Panc1 (cell line): Measurements from ENCODE around the gene LRRC3B. TPM values are rescaled to one million over a fixed set of nuclear protein-coding genes. Genes with fewer than 3 reads are reported as not detected.

ENCODE experiments used
- ATAC-seq: fragments of 200-7000 bp; cut with Tn5 transposase; 2 replicates; pipeline ENCODE4 v1.9.1; 2020; ENCODE audit warnings: mild to moderate bottlenecking, moderate library complexity
- BruUV-seq: library from RNA; stranded (reverse); fragments of 400-500 nt; replicated peaks from 2 replicates; lab custom pipeline; 2021; lab: Mats Ljungman, UMichigan
- CTCF ChIA-PET: fragments of 300-600 bp; sonication (Branson Sonifier 250); formaldehyde crosslinking; loops from one replicate; lab custom pipeline; 2022; ENCODE audit warnings: antibody characterized with exemption; lab: Charles Lee
- POLR2A ChIA-PET: fragments of 300-600 bp; sonication (Branson Sonifier 250); formaldehyde crosslinking; loops from one replicate; lab custom pipeline; 2022; ENCODE audit warnings: antibody characterized with exemption; lab: Charles Lee
- DNase-seq: peaks from one replicate; pipeline ENCODE4 v3.0.0-alpha.2; 2010; ENCODE audit warnings: low read depth, low spot score
- H3K27ac ChIP-seq: 2 replicates; pipeline ENCODE4 v1.5.1; 2011; ENCODE audit warnings: mild to moderate bottlenecking, low read length, inconsistent platforms
- H3K27me3 ChIP-seq: fragments of 200-500 bp; sonication (Bioruptor generic); 2 replicates; pipeline ENCODE4 v1.6.0; 2014; ENCODE audit warnings: low read length, inconsistent platforms; ENCODE audit not compliant: control insufficient read depth, insufficient read depth
- H3K36me3 ChIP-seq: fragments of 200-500 bp; sonication (Bioruptor generic); 2 replicates; pipeline ENCODE4 v1.5.1; 2014; ENCODE audit warnings: inconsistent platforms, mild to moderate bottlenecking, low read length, moderate library complexity; ENCODE audit not compliant: control insufficient read depth, insufficient read depth
- H3K4me1 ChIP-seq: 2 replicates; pipeline ENCODE4 v1.5.1; 2011; ENCODE audit warnings: inconsistent platforms, mild to moderate bottlenecking, low read length, moderate library complexity; ENCODE audit not compliant: control insufficient read depth, insufficient read depth
- H3K4me3 ChIP-seq, 2 experiments: 2 replicates each; pipeline ENCODE4 v1.5.1; 2011 to 2012; ENCODE audit warnings: low read depth in 2 of 2, low read length in 2 of 2, mild to moderate bottlenecking in 2 of 2, inconsistent platforms in 1 of 2, moderate library complexity in 1 of 2
- H3K9me3 ChIP-seq: fragments of 200-500 bp; sonication (Bioruptor generic); 2 replicates; pipeline ENCODE4 v1.5.1; 2014; ENCODE audit warnings: low read depth, mild to moderate bottlenecking, inconsistent platforms, low read length, moderate library complexity; ENCODE audit not compliant: control insufficient read depth, insufficient read depth
- POLR2AphosphoS5 ChIP-seq: IDR thresholded peaks from 2 replicates; pipeline ENCODE4 v1.6.1; 2012; ENCODE audit warnings: mild to moderate bottlenecking, low read depth, low read length, moderate library complexity
- REST ChIP-seq, 2 experiments: IDR thresholded peaks; 2 replicates each; pipeline ENCODE4 v1.6.1; 2011 to 2012; ENCODE audit warnings: low read depth in 2 of 2, control low read depth in 1 of 2, low read length in 1 of 2, mild to moderate bottlenecking in 1 of 2, moderate library complexity in 1 of 2; ENCODE audit not compliant: insufficient read depth in 1 of 2
- SIN3A ChIP-seq: IDR thresholded peaks from 2 replicates; pipeline ENCODE4 v1.6.1; 2012; ENCODE audit warnings: low read depth, mild to moderate bottlenecking, low read length, moderate library complexity, borderline replicate concordance; ENCODE audit not compliant: insufficient read depth
- TCF7L2 ChIP-seq: IDR thresholded peaks from 2 replicates; pipeline ENCODE4 v1.6.1; 2011; ENCODE audit warnings: mild to moderate bottlenecking, low read depth, low read length, inconsistent platforms
- in situ Hi-C: cut with HindIII; loops from 2 replicates; pipeline ENCODE4 v1.10.0; 2016; ENCODE audit warnings: low sequenced_read_pairs, low pct_unique_long_range_greater_than_20kb
- intact Hi-C: fragments of 100-400 bp; cut with micrococcal nuclease; formaldehyde crosslinking; loops from one replicate; pipeline ENCODE4 v1.10.0; 2022; ENCODE audit not compliant: unreplicated experiment
- total RNA-seq: library from RNA; stranded (reverse); gene quantifications from one replicate; pipeline ENCODE4 v1.2.1, GENCODE V29; 2021; ENCODE audit not compliant: unreplicated experiment
- TF ChIP-seq, protein P1 (sequence below): fragments of 450-650 bp; IDR thresholded peaks from 2 replicates; pipeline ENCODE4 v1.5.1; 2017; ENCODE audit warnings: mild to moderate bottlenecking

Gene LRRC3B
- total RNA-seq, 1 experiment from 2014 or later: not detected

DNA sequence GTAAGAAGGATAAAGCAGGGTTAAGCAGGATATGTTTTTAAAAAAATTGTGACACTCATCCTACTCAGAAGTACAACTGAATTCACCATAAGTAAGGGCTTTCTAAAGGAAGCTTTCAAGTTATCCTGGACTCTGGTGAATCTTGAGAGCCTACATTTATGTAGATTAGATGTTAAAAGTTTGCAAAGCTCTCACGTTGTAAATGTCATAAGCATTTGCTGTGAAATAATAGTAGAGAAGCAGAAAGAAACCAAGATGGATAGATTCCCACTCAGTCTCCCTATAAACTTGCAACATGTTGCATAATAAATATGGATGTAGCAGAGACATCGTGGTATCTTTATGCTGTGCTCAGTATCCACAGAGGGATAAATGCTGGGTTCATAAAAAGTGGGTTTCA lies 77.0 kb downstream of the LRRC3B start:
- Histone ChIP-seq H3K36me3 (no peaks in the 10 kb centered on the region), H3K4me1 (no peaks in the 10 kb centered on the region), H3K27ac (no peak overlapping the region), H3K27me3 (no peaks in the 10 kb centered on the region), H3K9me3 (no peaks in the 10 kb centered on the region), H3K4me3 (no peak overlapping the region)
- ATAC-seq (no peak), DNase-seq (no peak)
- ChIA-PET POLR2A (no interaction called here), CTCF (no interaction called here)
- intact Hi-C loops (no loop called here), in situ Hi-C loops (no loop called here)
- BruUV-seq: no TSS peak
- TF ChIP-seq SIN3A (no peak), TCF7L2 (no peak), REST (IDR thresholded peaks at IDR 0.05; ENCODE audit: insufficient read depth in 1 of 2, low read depth in 2 of 2, low read length in 1 of 2) (no peak), POLR2AphosphoS5 (no peak)
- TF ChIP-seq, protein P1, sequence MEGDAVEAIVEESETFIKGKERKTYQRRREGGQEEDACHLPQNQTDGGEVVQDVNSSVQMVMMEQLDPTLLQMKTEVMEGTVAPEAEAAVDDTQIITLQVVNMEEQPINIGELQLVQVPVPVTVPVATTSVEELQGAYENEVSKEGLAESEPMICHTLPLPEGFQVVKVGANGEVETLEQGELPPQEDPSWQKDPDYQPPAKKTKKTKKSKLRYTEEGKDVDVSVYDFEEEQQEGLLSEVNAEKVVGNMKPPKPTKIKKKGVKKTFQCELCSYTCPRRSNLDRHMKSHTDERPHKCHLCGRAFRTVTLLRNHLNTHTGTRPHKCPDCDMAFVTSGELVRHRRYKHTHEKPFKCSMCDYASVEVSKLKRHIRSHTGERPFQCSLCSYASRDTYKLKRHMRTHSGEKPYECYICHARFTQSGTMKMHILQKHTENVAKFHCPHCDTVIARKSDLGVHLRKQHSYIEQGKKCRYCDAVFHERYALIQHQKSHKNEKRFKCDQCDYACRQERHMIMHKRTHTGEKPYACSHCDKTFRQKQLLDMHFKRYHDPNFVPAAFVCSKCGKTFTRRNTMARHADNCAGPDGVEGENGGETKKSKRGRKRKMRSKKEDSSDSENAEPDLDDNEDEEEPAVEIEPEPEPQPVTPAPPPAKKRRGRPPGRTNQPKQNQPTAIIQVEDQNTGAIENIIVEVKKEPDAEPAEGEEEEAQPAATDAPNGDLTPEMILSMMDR: no peak

- intact Hi-C loops: no loop called here
- DNase-seq (no peak), ATAC-seq (no peak)
- no peak overlapping the region for H3K4me3 ChIP-seq
- H3K4me1 ChIP-seq: no peaks in the 10 kb centered on the region
- CTCF ChIA-PET: no interaction called here
- no peaks in the 10 kb centered on the region for H3K9me3 ChIP-seq
- H3K27me3 ChIP-seq: no peaks in the 10 kb centered on the region
- no peak overlapping the region for H3K27ac ChIP-seq
- POLR2A ChIA-PET: no interaction called here
- BruUV-seq: no TSS peak
- in situ Hi-C loops: no loop called here
- H3K36me3 ChIP-seq: no peaks in the 10 kb centered on the region
- TF ChIP-seq SIN3A (no peak), TCF7L2 (no peak), POLR2AphosphoS5 (no peak), REST (IDR thresholded peaks at IDR 0.05; ENCODE audit: insufficient read depth in 1 of 2, low read depth in 2 of 2, low read length in 1 of 2) (no peak)
- TF ChIP-seq, protein P1: no peak
These were observed 80.9 kb downstream of the LRRC3B start for GRCh38 chr3:26703519-26703918.
